Endothelial cell (in vitro differentiated cells): ENCODE results near the gene P4HA2. TPM values are rescaled to one million over a fixed set of nuclear protein-coding genes. Genes with fewer than 3 reads are reported as not detected.

Experiments
- DNase-seq: peaks from one replicate; pipeline ENCODE4 v3.0.0; 2021; ENCODE audit warnings: low spot score
- H3K27ac Mint-ChIP-seq: one replicate; pipeline ENCODE4 v1.8.0; 2021; ENCODE audit warnings: mixed read lengths, inconsistent platforms; ENCODE audit not compliant: unreplicated experiment
- H3K27me3 Mint-ChIP-seq: one replicate; pipeline ENCODE4 v1.8.0; 2021; ENCODE audit warnings: mild to moderate bottlenecking, moderate library complexity, mixed read lengths, inconsistent platforms; ENCODE audit not compliant: unreplicated experiment
- H3K36me3 Mint-ChIP-seq: one replicate; pipeline ENCODE4 v1.8.0; 2021; ENCODE audit warnings: mild to moderate bottlenecking, low read depth, mixed read lengths, inconsistent platforms; ENCODE audit not compliant: unreplicated experiment
- H3K4me1 Mint-ChIP-seq: one replicate; pipeline ENCODE4 v1.8.0; 2021; ENCODE audit warnings: mild to moderate bottlenecking, mixed read lengths, inconsistent platforms; ENCODE audit not compliant: unreplicated experiment
- H3K4me3 Mint-ChIP-seq: one replicate; pipeline ENCODE4 v1.8.0; 2021; ENCODE audit warnings: mild to moderate bottlenecking, mixed read lengths, inconsistent platforms; ENCODE audit not compliant: unreplicated experiment
- H3K9me3 Mint-ChIP-seq: one replicate; pipeline ENCODE4 v1.8.0; 2021; ENCODE audit warnings: mixed read lengths, inconsistent platforms; ENCODE audit not compliant: unreplicated experiment
- CTCF ChIP-seq: fragments of 200-600 bp; sonication (generic); IDR thresholded peaks from one replicate; pipeline ENCODE4 v1.5.0; 2021; ENCODE audit warnings: antibody characterized with exemption; ENCODE audit not compliant: unreplicated experiment
- total RNA-seq: library from RNA; stranded (reverse); fragmentation: NEBNext Ultra II Directional; extraction: Animal tissue kit (Norgen Biotek cat#: 25700); gene quantifications from one replicate; pipeline ENCODE4 v1.2.1, GENCODE V29; 2021; ENCODE audit not compliant: unreplicated experiment

The P4HA2 gene
- total RNA-seq, 1 donor from 2014 or later: 9.9 TPM

GRCh38 chr5:132202711-132203463 lies 24.8 kb downstream of the P4HA2 start:
- peaks cover 4% of the 10 kb centered on the region for H3K27me3 Mint-ChIP-seq
- peaks cover 4% of the 10 kb centered on the region for H3K36me3 Mint-ChIP-seq
- no peak for DNase-seq
- peaks cover 12% of the 10 kb centered on the region for H3K4me1 Mint-ChIP-seq
- H3K9me3 Mint-ChIP-seq: no peaks in the 10 kb centered on the region
- no peak overlapping the region for H3K27ac Mint-ChIP-seq
- H3K4me3 Mint-ChIP-seq: no peak overlapping the region
- TF ChIP-seq CTCF: no peak

GRCh38 chr5:132199116-132199680 lies 28.5 kb downstream of the P4HA2 start:
- H3K4me1 Mint-ChIP-seq: peaks cover 9% of the 10 kb centered on the region
- peaks cover 4% of the 10 kb centered on the region for H3K27me3 Mint-ChIP-seq
- H3K27ac Mint-ChIP-seq: no peak overlapping the region
- no peaks in the 10 kb centered on the region for H3K9me3 Mint-ChIP-seq
- DNase-seq: no peak
- TF ChIP-seq CTCF: no peak
- no peak overlapping the region for H3K4me3 Mint-ChIP-seq
- no peaks in the 10 kb centered on the region for H3K36me3 Mint-ChIP-seq

DNA sequence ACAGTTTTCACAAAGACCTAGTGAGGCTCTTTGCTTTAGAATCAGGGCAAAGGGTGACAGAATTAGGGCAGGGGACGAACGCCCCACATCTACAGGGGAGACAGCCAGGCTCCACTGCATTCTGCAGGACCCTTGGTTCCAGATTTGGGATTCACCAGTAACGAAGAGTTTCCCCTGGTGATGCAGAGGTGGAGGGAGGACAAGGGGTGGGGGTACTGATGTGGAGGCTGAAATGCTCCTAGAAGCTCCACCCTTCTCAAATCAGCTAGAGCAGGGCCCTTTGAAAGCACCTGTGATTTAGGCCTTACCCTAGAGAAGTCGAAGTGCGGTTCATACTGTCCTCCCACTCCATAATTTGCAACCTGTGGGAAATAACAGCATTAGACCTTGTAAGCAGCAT lies 29.1 kb downstream of the P4HA2 start:
- H3K4me3 Mint-ChIP-seq: no peak overlapping the region
- DNase-seq: no peak
- peaks cover 4% of the 10 kb centered on the region for H3K27me3 Mint-ChIP-seq
- no peak overlapping the region for H3K27ac Mint-ChIP-seq
- H3K9me3 Mint-ChIP-seq: no peaks in the 10 kb centered on the region
- TF ChIP-seq CTCF: no peak
- peaks cover 8% of the 10 kb centered on the region for H3K4me1 Mint-ChIP-seq
- H3K36me3 Mint-ChIP-seq: no peaks in the 10 kb centered on the region

GRCh38 chr5:132195727-132196126 lies 31.9 kb downstream of the P4HA2 start:
- H3K27me3 Mint-ChIP-seq: peaks cover 4% of the 10 kb centered on the region
- TF ChIP-seq CTCF: no peak
- DNase-seq: no peak
- H3K4me1 Mint-ChIP-seq: no peaks in the 10 kb centered on the region
- H3K4me3 Mint-ChIP-seq: no peak overlapping the region
- no peak overlapping the region for H3K27ac Mint-ChIP-seq
- no peaks in the 10 kb centered on the region for H3K36me3 Mint-ChIP-seq
- no peaks in the 10 kb centered on the region for H3K9me3 Mint-ChIP-seq

- Mint-ChIP-seq H3K9me3 (no peaks in the 10 kb centered on the region), H3K27me3 (peaks cover 1% of the 10 kb centered on the region), H3K4me3 (no peak overlapping the region), H3K4me1 (no peaks in the 10 kb centered on the region), H3K36me3 (no peaks in the 10 kb centered on the region), H3K27ac (no peak overlapping the region)
- no peak for TF ChIP-seq CTCF
- DNase-seq: no peak
Measured at GRCh38 chr5:132193165-132193694, 34.4 kb downstream of the P4HA2 start.
